ENCODE results near the gene TNNI3.

Gene TNNI3

GRCh38 chr19:55147545-55148251 lies 9.8 kb downstream of the TNNI3 start:
- no peak for DNase-seq (ENCODE audit: low read depth in 1 of 2, low spot score in 1 of 2)

- no peak for DNase-seq (ENCODE audit: low read depth in 1 of 2, low spot score in 1 of 2)
Measured at GRCh38 chr19:55146705-55147273, 10.7 kb downstream of the TNNI3 start.

GRCh38 chr19:55146078-55146704 lies 11.3 kb downstream of the TNNI3 start:
- DNase-seq (ENCODE audit: low read depth in 1 of 2, low spot score in 1 of 2): no peak

GRCh38 chr19:55145232-55145631 lies 12.3 kb downstream of the TNNI3 start:
- no peak for DNase-seq (ENCODE audit: low read depth in 1 of 2, low spot score in 1 of 2)

GRCh38 chr19:55141696-55142095 lies 15.8 kb downstream of the TNNI3 start:
- DNase-seq (ENCODE audit: low read depth in 1 of 2, low spot score in 1 of 2): no peak

GRCh38 chr19:55137915-55138314 lies 19.6 kb downstream of the TNNI3 start:
- DNase-seq (ENCODE audit: low read depth in 1 of 2, low spot score in 1 of 2): no peak

- DNase-seq (ENCODE audit: low read depth in 1 of 2, low spot score in 1 of 2): no peak
Measured at GRCh38 chr19:55136399-55137102, 21.0 kb downstream of the TNNI3 start.

GRCh38 chr19:55134736-55135135 lies 22.8 kb downstream of the TNNI3 start:
- DNase-seq (ENCODE audit: low read depth in 1 of 2, low spot score in 1 of 2): no peak

- no peak for DNase-seq (ENCODE audit: low read depth in 1 of 2, low spot score in 1 of 2)
Measured at GRCh38 chr19:55133639-55134444, 23.7 kb downstream of the TNNI3 start.

GRCh38 chr19:55132453-55133129 lies 24.9 kb downstream of the TNNI3 start:
- DNase-seq (ENCODE audit: low read depth in 1 of 2, low spot score in 1 of 2): no peak

- no peak for DNase-seq (ENCODE audit: low read depth in 1 of 2, low spot score in 1 of 2)
Measured at GRCh38 chr19:55131421-55131820, 26.1 kb downstream of the TNNI3 start.

- no peak for DNase-seq (ENCODE audit: low read depth in 1 of 2, low spot score in 1 of 2)
Measured at GRCh38 chr19:55119053-55119452, 38.5 kb downstream of the TNNI3 start.

GRCh38 chr19:55118401-55118991 lies 39.0 kb downstream of the TNNI3 start:
- no peak for DNase-seq (ENCODE audit: low read depth in 1 of 2, low spot score in 1 of 2)

- peak; percentile 90 to 97 for DNase-seq (ENCODE audit: low read depth in 1 of 2, low spot score in 1 of 2)
Measured at GRCh38 chr19:55117663-55118391, 39.7 kb downstream of the TNNI3 start.

- no peak for DNase-seq (ENCODE audit: low read depth in 1 of 2, low spot score in 1 of 2)
Measured at GRCh38 chr19:55116859-55117662, 40.5 kb downstream of the TNNI3 start, which contains the start of gene PPP1R12C. TSS of gene PPP1R12C (minus strand) at chr19:55117637. CDS start at chr19:55117543, 94 bp downstream.

GRCh38 chr19:55116232-55116858 lies 41.2 kb downstream of the TNNI3 start:
- peak in 1 of 2 donors; percentile 40 for DNase-seq (ENCODE audit: low read depth in 1 of 2, low spot score in 1 of 2)

GRCh38 chr19:55115446-55116065 lies 42.0 kb downstream of the TNNI3 start:
- no peak for DNase-seq (ENCODE audit: low read depth in 1 of 2, low spot score in 1 of 2)
